ENCODE measurements around the gene SCLT1.

Gene SCLT1

DNA sequence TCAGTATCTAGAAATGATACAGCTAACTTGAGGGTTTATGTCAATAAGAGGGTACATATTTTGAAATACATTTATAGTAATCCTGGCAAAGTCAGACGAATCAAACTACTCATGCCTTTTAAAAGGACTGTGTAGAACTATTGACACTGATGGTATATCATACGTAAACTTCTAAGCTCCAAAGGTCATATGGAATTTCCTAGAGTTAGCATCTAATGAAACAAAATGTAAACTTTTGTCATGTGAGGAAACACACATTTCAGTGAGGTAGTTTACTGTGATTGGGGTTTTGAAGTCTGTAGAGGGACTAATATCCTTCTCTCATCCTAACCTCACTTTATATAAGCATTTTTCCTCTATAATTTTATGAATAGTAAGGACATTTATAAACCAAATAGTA, 138.4 kb downstream of the SCLT1 start:
- Histone ChIP-seq H3K27ac (ENCODE audit: low read length) (no peak overlapping the region), H2AFZ (ENCODE audit: low read length) (no peak overlapping the region), H3K4me2 (ENCODE audit: low read depth, low read length) (no peak overlapping the region), H3K27me3 (replicated peaks; ENCODE audit: insufficient read depth, low read length) (no peaks in the 10 kb centered on the region), H4K20me1 (ENCODE audit: insufficient read depth, low read length) (no peaks in the 10 kb centered on the region), H3K79me2 (ENCODE audit: low read length) (no peaks in the 10 kb centered on the region), H3K9ac (ENCODE audit: low read length) (no peak overlapping the region), H3F3A (ENCODE audit: insufficient read depth, low read length) (no peaks in the 10 kb centered on the region), H3K36me3 (replicated peaks; ENCODE audit: insufficient read depth, low read length) (no peaks in the 10 kb centered on the region), H3K9me3 (replicated peaks; ENCODE audit: insufficient read depth, low read length) (no peaks in the 10 kb centered on the region), H3K4me1 (ENCODE audit: low read length) (no peaks in the 10 kb centered on the region), H3K9me2 (replicated peaks; ENCODE audit: insufficient read depth, low read length) (no peaks in the 10 kb centered on the region), H3K4me3 (ENCODE audit: low read length) (no peak overlapping the region)
- TF ChIP-seq EZH2 (optimal IDR thresholded peaks at IDR 0.05; ENCODE audit: low read depth, low read length) (no peak), EZH2phosphoT487 (IDR thresholded peaks at IDR 0.05; ENCODE audit: low read length) (no peak)
- TF ChIP-seq, protein P1, sequence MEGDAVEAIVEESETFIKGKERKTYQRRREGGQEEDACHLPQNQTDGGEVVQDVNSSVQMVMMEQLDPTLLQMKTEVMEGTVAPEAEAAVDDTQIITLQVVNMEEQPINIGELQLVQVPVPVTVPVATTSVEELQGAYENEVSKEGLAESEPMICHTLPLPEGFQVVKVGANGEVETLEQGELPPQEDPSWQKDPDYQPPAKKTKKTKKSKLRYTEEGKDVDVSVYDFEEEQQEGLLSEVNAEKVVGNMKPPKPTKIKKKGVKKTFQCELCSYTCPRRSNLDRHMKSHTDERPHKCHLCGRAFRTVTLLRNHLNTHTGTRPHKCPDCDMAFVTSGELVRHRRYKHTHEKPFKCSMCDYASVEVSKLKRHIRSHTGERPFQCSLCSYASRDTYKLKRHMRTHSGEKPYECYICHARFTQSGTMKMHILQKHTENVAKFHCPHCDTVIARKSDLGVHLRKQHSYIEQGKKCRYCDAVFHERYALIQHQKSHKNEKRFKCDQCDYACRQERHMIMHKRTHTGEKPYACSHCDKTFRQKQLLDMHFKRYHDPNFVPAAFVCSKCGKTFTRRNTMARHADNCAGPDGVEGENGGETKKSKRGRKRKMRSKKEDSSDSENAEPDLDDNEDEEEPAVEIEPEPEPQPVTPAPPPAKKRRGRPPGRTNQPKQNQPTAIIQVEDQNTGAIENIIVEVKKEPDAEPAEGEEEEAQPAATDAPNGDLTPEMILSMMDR (IDR thresholded peaks at IDR 0.05; ENCODE audit: low read length), result no peak
- DNase-seq, result no peak

- Histone ChIP-seq H3K4me2 (ENCODE audit: low read depth, low read length) (no peak overlapping the region), H2AFZ (ENCODE audit: low read length) (no peak overlapping the region), H3K27ac (ENCODE audit: low read length) (no peak overlapping the region), H3K9ac (ENCODE audit: low read length) (no peak overlapping the region), H3K4me1 (ENCODE audit: low read length) (no peaks in the 10 kb centered on the region), H3K79me2 (ENCODE audit: low read length) (no peaks in the 10 kb centered on the region), H3K9me2 (replicated peaks; ENCODE audit: insufficient read depth, low read length) (no peaks in the 10 kb centered on the region), H4K20me1 (ENCODE audit: insufficient read depth, low read length) (no peaks in the 10 kb centered on the region), H3K36me3 (replicated peaks; ENCODE audit: insufficient read depth, low read length) (no peaks in the 10 kb centered on the region), H3K4me3 (ENCODE audit: low read length) (no peak overlapping the region), H3K27me3 (replicated peaks; ENCODE audit: insufficient read depth, low read length) (no peaks in the 10 kb centered on the region), H3F3A (ENCODE audit: insufficient read depth, low read length) (no peaks in the 10 kb centered on the region), H3K9me3 (replicated peaks; ENCODE audit: insufficient read depth, low read length) (no peaks in the 10 kb centered on the region)
- DNase-seq, result no peak
- TF ChIP-seq EZH2 (optimal IDR thresholded peaks at IDR 0.05; ENCODE audit: low read depth, low read length), result no peak
- no peak for TF ChIP-seq EZH2phosphoT487 (IDR thresholded peaks at IDR 0.05; ENCODE audit: low read length)
- TF ChIP-seq, protein P1 (IDR thresholded peaks at IDR 0.05; ENCODE audit: low read length), result no peak
These were observed 142.0 kb downstream of the SCLT1 start for GRCh38 chr4:128951316-128951715.

DNA sequence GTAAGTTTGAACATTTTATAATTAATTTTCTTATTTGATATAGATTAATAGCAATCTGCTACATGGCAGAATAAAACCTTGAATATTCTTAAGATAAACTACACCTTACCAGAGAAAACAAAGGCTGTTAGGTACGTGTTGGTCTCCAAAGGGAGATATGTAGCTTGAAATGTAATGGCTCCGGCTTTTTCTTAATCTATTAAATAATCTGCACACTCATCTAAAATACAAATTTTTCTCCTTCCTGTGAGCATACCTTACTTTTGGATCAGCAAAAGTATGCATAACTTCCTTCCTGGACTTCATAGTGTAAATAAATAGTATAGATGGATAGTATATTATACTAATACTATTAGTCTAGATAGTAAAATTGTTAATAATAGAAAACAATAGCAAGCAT, 142.5 kb downstream of the SCLT1 start:
- TF ChIP-seq EZH2phosphoT487 (IDR thresholded peaks at IDR 0.05; ENCODE audit: low read length) (no peak), EZH2 (optimal IDR thresholded peaks at IDR 0.05; ENCODE audit: low read depth, low read length) (no peak)
- TF ChIP-seq, protein P1 (IDR thresholded peaks at IDR 0.05; ENCODE audit: low read length), result no peak

More for the DNA sequence above, 142.5 kb downstream of the SCLT1 start:
- Histone ChIP-seq H3F3A (ENCODE audit: insufficient read depth, low read length) (no peaks in the 10 kb centered on the region), H3K9me3 (replicated peaks; ENCODE audit: insufficient read depth, low read length) (no peaks in the 10 kb centered on the region), H3K4me1 (ENCODE audit: low read length) (no peaks in the 10 kb centered on the region), H3K9me2 (replicated peaks; ENCODE audit: insufficient read depth, low read length) (no peaks in the 10 kb centered on the region), H2AFZ (ENCODE audit: low read length) (no peak overlapping the region), H3K27me3 (replicated peaks; ENCODE audit: insufficient read depth, low read length) (no peaks in the 10 kb centered on the region), H4K20me1 (ENCODE audit: insufficient read depth, low read length) (no peaks in the 10 kb centered on the region), H3K4me2 (ENCODE audit: low read depth, low read length) (no peak overlapping the region), H3K9ac (ENCODE audit: low read length) (no peak overlapping the region), H3K79me2 (ENCODE audit: low read length) (no peaks in the 10 kb centered on the region), H3K36me3 (replicated peaks; ENCODE audit: insufficient read depth, low read length) (no peaks in the 10 kb centered on the region), H3K4me3 (ENCODE audit: low read length) (no peak overlapping the region), H3K27ac (ENCODE audit: low read length) (no peak overlapping the region)
- DNase-seq, result no peak
